Measurements from ENCODE around the gene PROSER1. TPM values are rescaled to one million over a fixed set of nuclear protein-coding genes. Genes with fewer than 3 reads are reported as not detected.
"Not testable (repeated sequence)": the region's sequence is repeated elsewhere in the genome, so short reads cannot be mapped to it uniquely, and the experiment has no call there.

PROSER1 gene
- total RNA-seq (2021; fragmentation: NEBNext Ultra II Directional; extraction: Animal tissue kit (Norgen Biotek cat#: 25700)) = 10 to 100 TPM; 15.2 to 19.6 (median 18.3) TPM
- long read RNA-seq, partial matches to known transcripts = 4 of 4 reads
- long read RNA-seq, other reads (novel, unspliced or antisense) = 0 of 4 reads

DNA sequence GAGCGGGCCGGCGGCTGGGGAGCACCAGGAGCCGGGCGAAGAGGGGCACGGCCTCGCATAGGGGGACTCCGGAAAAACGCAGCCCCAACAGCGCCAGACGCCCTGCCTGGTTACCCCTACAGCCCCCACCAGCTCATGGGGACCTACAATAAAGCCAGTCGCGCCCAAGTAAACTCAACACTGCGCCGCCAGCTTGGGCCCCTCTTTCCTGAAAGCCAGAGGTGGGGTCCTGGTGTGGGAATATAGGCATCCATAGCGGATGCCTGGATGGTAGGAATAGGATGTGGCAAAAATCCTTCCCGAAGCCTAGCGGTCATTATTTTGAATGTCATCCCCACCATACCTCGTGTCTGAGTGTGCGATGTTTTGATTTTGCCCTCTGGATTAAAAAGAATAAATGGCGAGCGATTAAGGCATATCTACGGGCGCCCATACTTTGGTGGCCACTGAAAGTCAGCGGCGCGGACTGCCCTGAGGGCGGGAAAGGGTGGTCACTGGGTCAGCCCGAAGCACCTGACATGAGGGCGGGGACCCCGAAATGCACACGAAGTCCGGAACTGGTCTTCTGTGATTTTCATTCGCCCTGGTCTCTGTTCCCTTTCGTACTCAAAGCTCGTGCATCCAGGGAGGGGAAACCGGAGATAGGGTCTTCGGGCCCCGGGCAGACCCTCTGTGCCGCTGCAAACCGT is at the start of gene PROSER1, which contains the start of gene NHLRC3:
TSS of gene PROSER1 (minus strand) at position 210 of the 689 bp plus-strand sequence. CDS start 847 bp downstream, outside the sequence.
TSS of gene NHLRC3 (plus strand) at position 577 of the 689 bp plus-strand sequence. CDS start 184 bp downstream, outside the sequence.
- Mint-ChIP-seq H3K9me3 (no peaks in the 10 kb centered on the region), H3K27ac (peak within 1 kb of the TSS; percentile 99), H3K4me1 (ENCODE audit: low read depth) (peaks cover 41% of the 10 kb centered on the region), H3K4me3 (peak within 1 kb of the TSS; percentile 97), H3K36me3 (ENCODE audit: low read depth) (peaks cover 4% of the 10 kb centered on the region; the same call in 1 of the 2 replicates), H3K27me3 (ENCODE audit: insufficient read depth) (peaks cover 2% of the 10 kb centered on the region; the same call in 1 of the 2 replicates)
- TF ChIP-seq CTCF (IDR thresholded peaks at IDR 0.05) = peak; percentile 44; the same call in 1 of the 2 replicates
- DNase-seq = peak; percentile 87

DNA sequence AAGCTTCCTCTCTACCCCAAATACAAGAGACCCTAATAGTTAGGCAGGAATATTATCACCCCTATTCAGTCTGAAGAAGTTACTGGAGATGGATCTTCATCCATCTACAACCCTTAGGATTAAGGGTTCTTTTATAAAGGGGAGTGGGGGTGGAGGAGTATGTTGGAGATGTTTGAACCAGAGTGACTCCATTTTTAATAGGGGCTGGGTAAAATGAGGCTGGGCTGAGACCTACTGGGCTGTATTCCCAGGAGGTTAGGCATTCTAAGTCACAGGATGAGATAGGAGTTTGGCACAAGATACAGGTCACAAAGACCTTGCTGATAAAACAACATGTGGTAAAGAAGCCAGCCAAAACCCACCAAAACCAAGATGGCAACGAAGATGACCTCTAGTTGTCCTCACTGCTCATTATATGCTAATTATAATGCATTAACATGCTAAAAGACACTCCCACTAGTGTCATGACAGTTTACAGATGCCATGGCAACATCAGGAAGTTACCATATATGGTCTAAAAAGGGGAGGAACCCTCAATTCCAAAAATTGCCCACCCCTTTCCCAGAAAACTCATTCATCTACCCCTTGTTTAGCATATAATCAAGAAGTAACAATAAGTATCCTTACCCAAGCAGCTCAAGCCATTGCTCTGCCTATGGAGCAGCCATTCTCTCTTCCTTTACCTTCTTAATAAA is 48.5 kb upstream of the PROSER1 start:
- not testable (repeated sequence) for H3K27me3 Mint-ChIP-seq (ENCODE audit: insufficient read depth); H3K27ac Mint-ChIP-seq; H3K36me3 Mint-ChIP-seq (ENCODE audit: low read depth)

GRCh38 chr13:39073983-39074382 is 36.1 kb upstream of the PROSER1 start:
- DNase-seq = no peak
- Mint-ChIP-seq H3K4me3 (no peak overlapping the region), H3K9me3 (no peaks in the 10 kb centered on the region), H3K27ac (no peak overlapping the region), H3K4me1 (ENCODE audit: low read depth) (no peaks in the 10 kb centered on the region), H3K36me3 (ENCODE audit: low read depth) (no peaks in the 10 kb centered on the region), H3K27me3 (ENCODE audit: insufficient read depth) (peaks cover 3% of the 10 kb centered on the region; the same call in 1 of the 2 replicates)
- no peak for TF ChIP-seq CTCF (IDR thresholded peaks at IDR 0.05)

More for the DNA sequence above, 48.5 kb upstream of the PROSER1 start:
- not testable (repeated sequence) for H3K4me1 Mint-ChIP-seq (ENCODE audit: low read depth); DNase-seq; H3K4me3 Mint-ChIP-seq; H3K9me3 Mint-ChIP-seq

DNA sequence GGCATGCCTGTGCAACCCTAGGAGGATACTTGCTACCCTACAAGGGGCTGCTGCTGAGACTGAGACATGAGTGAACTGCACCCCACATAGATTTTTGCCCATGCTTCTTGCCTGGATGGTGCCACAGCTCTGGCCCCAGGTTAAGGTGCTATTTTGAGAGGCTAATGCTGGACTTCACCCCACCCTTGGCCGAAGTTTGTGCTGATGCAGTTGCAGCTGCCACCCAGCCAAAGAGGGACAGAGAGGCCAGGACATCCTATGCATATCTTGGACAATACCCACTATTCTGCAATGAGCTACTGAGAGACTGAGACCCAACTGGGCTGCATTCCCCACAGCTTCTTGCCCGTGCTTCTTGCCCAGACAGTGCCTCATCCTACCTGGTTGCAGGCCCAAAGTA is 35.0 kb upstream of the PROSER1 start:
- H3K36me3 Mint-ChIP-seq (ENCODE audit: low read depth) = no peaks in the 10 kb centered on the region
- no peaks in the 10 kb centered on the region for H3K9me3 Mint-ChIP-seq
- no peak for DNase-seq
- H3K4me1 Mint-ChIP-seq (ENCODE audit: low read depth) = no peaks in the 10 kb centered on the region
- no peak overlapping the region for H3K27ac Mint-ChIP-seq
- TF ChIP-seq CTCF (IDR thresholded peaks at IDR 0.05) = no peak
- H3K4me3 Mint-ChIP-seq = no peak overlapping the region
- H3K27me3 Mint-ChIP-seq (ENCODE audit: insufficient read depth) = peaks cover 3% of the 10 kb centered on the region; the same call in 1 of the 2 replicates

- no peaks in the 10 kb centered on the region for H3K4me1 Mint-ChIP-seq (ENCODE audit: low read depth)
- H3K27me3 Mint-ChIP-seq (ENCODE audit: insufficient read depth) = no peaks in the 10 kb centered on the region; the same call in 1 of the 2 replicates
- no peaks in the 10 kb centered on the region for H3K36me3 Mint-ChIP-seq (ENCODE audit: low read depth)
- TF ChIP-seq CTCF (IDR thresholded peaks at IDR 0.05) = no peak
- H3K27ac Mint-ChIP-seq = no peak overlapping the region
- no peaks in the 10 kb centered on the region for H3K9me3 Mint-ChIP-seq
- DNase-seq = no peak
- H3K4me3 Mint-ChIP-seq = no peak overlapping the region
Observed at GRCh38 chr13:39062004-39062403, 24.1 kb upstream of the PROSER1 start.
